HG03432 (cell line): ENCODE measurements around the gene KCNMB4.

Source experiments
- ATAC-seq: cut with Tn5 transposase; IDR thresholded peaks from one replicate; pipeline ENCODE4 v1.9.1; 2021; ENCODE audit warnings: mild to moderate bottlenecking, moderate library complexity; ENCODE audit not compliant: unreplicated experiment

The KCNMB4 gene, protein sequence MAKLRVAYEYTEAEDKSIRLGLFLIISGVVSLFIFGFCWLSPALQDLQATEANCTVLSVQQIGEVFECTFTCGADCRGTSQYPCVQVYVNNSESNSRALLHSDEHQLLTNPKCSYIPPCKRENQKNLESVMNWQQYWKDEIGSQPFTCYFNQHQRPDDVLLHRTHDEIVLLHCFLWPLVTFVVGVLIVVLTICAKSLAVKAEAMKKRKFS

DNA sequence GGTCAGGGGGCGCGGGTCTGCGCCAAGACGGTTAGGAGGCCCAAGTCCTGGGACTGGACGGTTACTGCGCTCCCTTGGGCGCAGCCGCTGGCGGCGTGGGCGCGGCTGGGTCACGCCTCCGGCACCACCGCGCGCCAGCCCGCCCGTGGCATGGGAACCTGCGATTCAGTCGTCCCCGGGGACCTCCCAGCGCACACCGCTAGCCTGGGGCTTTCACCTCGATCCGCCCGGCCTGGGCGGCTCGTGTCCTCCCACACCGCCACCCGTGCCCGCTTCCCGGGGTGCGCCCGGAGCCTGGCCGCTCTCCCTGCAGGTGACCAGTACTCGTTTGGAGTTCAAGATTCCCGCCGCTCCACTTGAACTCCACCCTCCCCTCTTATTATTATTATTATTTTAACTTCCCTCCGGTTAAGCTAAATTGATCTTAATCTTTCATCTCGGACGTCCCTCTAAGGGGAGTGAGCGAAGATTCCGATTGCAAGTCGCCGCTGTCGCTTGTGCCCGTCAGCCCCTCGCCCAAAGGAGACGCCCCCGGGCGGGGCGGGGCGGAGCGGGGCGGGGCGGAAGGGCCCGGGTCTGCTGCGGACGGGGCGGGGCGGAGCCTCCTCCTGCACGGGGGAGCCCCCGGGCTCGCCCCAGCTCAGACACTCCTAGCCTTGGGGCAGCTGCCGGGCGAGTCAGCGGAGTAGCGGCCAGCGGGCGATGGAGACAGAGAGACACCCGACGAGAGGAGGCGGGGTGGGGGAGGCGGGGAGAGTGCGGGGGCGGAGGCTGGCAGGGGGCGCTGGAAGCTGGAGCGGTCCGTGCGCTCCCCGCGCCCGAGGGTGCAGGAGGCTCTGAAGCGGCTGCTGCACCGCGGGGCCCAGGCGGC, at the start of gene KCNMB4:
Gene KCNMB4 (plus strand): TSS at position 643 of the 871 bp plus-strand sequence. CDS start 445 bp downstream, outside the sequence.
- peak; percentile 91 for ATAC-seq

DNA sequence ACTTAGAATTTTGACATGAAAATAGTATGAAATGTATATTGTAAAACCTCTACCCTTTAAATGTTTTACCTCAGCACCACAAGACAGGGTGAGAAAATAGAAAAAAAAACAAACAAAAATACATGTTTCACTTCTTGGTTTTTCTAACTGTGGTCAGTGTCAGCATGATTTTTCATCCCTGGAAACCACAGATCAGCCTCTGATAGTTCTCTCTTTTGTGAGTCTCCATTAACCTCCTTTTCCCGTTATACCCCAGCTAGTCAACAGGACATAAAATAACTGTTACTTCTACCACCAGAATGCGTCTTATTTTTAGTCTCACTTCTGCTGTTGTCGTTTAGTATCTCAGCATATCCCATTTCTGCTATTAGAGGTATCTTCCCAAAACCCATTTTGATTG, 48.3 kb upstream of the KCNMB4 start:
- ATAC-seq, result peak; percentile 95

DNA sequence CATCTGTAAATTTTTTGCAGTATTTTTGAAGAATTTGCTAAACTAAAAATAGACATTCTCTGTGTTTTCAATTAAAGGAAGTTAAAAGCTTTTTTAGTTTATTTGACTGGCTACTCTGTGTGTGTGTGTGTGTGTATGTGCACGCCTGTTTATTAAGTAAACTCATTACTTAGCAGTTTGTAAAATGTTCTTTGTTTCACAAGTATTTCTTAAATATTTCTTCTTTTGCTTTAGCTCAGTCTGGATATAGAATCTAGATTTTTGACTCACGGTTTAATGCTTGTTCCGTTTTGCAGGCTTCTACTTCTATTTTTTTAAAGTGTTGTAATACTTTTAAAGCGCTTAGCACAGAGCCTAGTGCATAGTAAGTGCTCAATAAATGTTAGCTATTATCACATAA, 46.5 kb upstream of the KCNMB4 start:
- ATAC-seq, result no peak

DNA sequence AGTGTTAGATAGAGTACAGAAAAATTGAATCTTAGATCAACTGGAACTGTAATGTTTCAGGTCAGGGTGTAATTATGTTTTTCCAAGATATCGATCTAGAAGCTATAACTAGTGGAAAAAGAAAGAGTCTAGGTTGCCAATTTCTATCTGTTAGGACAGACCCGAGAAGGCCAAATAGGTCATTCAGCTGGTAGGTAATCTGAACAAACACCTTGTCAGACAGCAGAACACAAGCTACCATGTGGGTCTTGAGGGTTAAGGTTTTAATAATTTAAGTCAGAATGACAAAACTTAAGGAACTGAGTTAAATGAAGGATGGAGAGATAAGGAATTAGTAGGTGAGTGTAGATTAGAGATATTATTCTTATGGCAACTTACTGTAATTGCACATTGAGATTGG, 44.9 kb upstream of the KCNMB4 start:
- ATAC-seq, result no peak

DNA sequence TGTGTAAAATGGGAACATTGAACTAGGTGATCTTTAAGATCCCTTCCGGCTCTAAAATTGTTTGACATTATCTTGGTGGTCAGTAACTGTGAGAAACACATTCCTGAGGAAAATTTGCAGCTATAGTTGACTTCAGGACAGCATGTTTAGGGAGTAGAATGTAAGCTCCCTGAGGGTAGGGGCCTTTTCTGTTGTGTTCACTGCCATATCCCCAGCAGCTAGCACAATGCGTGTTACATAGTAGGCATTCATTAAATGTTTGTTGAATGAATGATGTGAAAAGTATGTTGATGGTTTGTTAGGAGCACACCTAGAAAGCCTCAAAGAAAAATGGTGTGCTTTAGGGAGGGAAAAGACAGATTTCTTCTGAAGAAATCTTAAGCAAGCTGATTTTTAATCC, 38.5 kb upstream of the KCNMB4 start:
- ATAC-seq, result no peak

DNA sequence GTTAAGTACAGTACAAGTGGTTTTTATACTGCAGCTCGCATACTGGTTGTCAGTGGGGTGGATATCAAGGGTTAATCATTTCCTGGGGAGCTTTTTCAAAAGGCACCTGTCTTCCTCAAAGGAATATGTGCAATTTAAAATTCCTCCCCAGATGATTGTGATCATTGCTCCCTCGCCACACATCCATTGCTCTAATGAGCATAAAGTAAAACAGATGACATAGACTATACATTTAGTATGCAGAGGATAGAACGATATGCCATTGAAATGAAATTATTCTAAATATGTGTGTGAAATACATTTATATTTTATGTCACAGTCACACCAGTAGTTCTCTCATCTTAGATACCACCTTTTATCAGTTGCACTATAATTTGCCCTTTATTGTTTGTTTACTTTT, 36.4 kb upstream of the KCNMB4 start:
- ATAC-seq, result no peak

DNA sequence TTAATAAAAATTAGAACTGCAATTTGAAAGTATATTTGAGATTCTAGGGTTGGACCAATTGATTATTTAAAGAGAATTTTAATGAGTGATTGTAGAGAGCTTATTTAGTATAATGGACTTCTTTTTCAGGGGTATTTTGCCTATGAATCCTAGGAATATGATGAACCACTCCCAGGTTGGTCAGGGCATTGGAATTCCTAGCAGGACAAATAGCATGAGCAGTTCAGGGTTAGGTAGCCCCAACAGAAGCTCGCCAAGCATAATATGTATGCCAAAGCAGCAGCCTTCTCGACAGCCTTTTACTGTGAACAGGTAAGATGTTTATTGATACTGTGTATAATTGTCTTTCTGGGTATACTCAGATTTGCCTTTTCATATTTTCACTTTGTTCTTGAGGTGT, 35.9 kb upstream of the KCNMB4 start:
- no peak for ATAC-seq

DNA sequence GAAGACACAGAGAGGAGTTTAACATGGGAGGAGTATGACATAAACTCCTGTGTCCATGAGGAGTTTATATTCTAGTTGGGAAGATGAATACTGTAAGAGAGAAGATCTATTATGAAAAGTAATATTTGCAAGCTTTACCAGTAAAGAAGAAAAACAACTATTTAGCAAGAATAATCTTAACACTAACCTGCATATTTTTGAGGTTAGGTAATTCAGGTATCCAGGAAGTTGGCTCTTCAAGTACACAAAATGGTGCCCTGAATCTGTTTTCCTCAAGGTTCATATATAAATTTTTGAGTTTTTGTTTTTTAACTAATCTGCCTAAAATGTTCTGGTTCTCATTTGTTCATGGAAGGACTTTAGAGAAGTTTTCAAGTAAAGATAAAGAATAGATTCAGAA, 33.9 kb upstream of the KCNMB4 start:
- ATAC-seq, result no peak

DNA sequence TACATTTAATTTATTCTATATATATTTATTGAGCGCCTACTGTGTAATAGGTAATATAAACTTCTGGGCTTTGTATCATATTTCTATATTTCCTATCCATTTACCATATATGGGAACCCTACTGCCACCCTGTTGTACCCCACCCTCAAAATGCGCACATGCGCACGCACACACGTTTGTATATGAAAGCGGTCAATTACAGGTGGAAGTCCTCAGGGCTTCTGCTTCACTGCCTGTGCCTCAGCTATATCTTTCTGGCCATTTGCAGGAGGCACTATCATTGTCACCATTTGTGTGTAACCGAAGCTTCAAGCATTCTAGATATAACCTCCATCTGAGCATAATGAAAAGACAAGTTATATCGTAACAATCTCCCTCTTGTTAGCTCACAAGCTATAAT, 31.3 kb upstream of the KCNMB4 start:
- no peak for ATAC-seq

DNA sequence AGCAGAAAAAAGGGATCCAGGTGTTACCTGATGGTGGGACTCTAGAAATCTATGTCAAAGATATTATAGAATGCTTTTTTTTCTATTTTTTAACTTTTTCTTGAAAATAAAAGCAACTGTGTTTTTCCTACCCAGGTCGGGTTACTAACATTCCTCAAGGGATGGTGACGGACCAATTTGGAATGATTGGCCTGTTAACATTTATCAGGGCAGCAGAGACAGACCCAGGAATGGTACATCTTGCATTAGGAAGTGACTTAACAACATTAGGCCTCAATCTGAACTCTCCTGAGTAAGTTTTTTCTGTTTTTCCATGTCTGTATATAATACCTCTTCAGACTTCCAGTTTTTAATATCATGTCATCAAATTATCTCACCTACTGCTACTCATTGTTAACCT, 27.6 kb upstream of the KCNMB4 start:
- ATAC-seq, result no peak

DNA sequence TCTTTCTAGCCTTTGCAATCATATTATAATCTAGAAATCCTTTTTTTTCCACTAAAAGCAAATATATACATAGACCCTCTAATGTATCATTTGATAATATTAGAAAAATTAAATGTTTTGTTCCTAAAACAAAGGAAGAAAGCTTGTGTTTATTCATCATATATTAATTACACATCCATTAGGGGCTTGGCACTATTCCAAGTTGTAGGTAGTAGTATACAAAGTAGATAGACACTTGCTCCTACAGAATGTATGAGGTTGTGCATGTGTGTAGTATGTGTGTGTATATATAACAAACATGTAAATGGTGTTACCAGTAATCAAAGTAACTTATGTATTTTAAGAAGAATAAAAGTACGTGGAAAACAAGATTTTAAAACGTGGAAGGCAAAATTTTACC, 15.0 kb upstream of the KCNMB4 start:
- ATAC-seq, result no peak

DNA sequence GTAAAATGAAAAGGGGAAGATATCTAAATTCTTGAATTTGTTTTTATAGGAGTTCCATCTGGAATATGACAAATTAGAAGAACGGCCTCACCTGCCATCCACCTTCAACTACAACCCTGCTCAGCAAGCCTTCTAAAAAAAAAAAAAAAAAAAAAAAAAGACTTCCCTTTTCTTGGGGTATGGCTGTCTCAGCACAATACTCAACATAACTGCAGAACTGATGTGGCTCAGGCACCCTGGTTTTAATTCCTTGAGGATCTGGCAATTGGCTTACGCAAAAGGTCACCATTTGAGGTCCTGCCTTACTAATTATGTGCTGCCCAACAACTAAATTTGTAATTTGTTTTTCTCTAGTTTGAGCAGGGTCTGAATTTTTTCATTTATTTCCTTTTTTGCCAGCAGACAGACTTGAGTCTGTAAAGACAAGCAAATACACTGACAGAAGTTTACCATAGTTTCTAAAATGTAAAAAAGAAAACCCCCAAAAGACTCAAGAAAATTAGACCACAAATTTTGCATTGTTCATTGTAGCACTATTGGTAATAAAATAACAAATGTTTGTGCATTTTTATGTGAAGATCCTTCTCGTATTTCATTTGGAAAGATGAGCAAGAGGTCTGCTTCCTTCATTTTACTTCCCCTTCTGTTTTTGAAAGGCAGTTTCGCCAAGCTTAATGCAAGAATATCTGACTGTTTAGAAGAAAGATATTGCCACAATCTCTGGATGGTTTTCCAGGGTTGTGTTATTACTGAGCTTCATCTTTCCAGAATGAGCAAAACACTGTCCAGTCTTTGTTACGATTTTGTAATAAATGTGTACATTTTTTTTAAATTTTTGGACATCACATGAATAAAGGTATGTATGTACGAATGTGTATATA, 12.1 kb upstream of the KCNMB4 start:
- ATAC-seq, result no peak

DNA sequence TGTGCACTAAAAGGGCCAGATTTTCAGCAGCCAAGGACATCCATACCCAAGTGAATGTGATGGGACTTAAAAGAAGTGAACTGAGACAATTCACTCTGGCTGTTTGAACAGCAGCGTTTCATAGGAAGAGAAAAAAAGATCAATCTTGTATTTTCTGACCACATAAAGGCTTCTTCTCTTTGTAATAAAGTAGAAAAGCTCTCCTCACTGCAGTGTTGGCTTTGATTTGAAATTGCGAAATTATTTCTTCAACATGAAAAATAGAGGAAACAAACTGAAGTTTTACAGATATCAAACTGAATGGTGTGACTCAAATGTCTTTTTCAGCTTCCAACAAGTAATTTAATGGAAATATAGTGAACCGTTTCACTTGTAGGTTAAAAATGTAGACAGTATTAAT, 11.3 kb upstream of the KCNMB4 start:
- no peak for ATAC-seq

DNA sequence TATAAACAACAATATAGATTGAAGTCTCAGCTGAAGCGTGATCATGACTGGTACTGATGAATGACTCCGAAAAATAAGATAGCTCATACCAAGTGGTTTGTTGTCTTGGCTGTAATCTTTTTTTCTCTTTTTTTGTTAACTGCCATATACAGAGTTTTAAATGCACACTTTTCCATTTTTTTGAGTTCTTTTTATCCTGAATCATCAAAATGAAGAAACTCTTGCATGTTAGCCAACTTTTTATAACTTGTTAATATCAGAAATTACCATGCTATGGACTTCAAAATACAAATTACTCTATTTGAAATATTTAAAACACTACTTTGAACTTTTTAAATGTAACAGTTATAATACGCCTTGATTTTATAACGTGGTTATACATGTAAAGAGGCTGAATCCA, 10.1 kb upstream of the KCNMB4 start:
- no peak for ATAC-seq

DNA sequence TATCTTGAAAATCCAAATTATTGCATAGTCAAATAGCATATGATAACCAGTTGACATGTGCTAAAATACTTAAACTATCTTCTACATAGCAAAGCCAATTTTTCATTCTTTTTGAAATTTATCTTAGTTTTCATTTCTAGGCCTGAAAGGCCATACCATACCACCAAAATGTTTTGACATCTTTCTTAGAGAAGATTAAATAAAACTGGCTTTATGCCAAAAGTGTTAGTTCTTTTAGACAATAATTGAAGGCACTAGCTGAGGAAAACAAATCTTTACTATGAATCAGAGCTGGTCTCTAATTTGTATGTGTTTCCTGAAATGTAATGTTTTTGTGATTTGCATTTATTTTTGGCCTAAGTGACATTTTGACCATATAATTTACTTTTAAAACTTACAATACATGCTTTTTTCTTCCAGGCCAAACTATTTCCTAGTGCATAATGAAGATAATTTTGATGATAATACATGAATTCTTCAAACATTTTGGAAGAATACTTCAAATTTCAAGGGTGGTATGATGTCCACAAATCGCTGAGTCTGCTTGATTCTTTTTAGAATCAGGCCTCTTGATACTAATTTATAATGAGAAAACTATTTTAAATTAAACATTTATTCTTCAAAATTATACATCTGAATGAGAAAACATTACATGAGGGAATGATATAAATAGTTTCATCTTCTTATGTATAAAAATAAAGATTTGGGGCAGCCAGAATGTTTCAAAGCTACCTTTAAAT, 6.5 kb upstream of the KCNMB4 start:
- ATAC-seq, result no peak

DNA sequence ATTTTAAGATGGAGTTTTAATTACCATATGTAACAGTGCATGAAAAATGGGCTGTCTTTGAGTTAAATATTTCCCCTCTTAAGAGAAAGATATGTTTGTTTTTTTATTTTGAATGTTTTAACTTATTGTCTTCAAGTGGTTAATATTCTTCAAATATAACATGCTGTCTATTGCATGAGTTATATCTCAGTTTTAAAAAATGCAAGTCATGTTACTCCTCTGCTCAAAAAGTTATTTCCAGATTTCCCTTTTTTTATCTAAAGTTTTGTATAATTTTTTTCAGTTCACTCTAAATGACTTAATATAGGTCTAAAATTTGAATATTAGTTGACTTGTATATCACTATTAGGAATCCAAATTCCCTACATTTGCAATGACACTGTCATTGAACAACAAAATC, 5.9 kb upstream of the KCNMB4 start:
- no peak for ATAC-seq

DNA sequence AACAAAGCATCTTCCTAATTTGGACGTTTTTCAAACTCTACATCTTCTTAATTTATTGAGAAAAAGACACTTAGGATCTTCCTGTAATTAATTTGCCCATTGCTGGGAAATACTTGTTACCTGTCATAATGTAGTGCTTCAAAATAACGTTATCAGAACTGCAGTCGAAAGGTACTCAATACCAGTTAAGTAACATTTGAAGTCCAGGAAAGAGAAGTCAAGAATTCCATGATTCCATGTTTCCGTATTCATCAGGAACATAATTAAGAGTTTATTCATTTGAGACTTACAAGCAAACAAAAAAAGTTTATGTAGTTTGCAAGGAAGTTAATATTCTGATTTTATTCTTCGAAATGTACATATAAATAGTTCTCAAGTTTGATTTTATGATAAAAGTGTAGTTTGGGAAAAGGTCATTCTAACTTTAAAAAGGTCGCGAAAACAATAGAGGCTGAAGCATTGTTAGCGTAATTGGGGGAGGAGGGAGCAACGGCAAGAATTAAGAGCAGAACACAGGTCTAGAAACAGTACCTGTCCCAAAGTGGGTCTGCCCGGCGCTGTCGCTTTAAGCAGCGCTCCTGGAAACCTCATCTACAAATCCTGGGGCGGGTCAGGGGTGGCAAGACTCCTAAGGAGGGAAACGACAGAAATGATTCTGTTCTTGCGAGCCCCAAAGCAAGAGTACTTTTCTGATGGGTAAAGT, 1.2 kb upstream of the KCNMB4 start:
- ATAC-seq, result no peak

DNA sequence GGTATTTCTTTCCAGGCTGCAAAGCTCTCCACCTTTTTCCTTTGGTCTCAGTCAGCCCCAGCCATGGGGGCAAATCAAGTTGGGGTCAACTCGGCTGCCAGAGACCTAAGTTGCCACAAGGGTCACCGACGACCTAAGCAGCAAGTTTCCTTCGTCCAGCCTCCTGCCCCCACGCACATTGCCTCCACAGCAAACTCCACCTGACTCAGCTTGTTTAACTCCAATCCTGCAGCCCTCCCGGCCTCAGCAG, 767 bp upstream of the KCNMB4 start:
- no peak for ATAC-seq

DNA sequence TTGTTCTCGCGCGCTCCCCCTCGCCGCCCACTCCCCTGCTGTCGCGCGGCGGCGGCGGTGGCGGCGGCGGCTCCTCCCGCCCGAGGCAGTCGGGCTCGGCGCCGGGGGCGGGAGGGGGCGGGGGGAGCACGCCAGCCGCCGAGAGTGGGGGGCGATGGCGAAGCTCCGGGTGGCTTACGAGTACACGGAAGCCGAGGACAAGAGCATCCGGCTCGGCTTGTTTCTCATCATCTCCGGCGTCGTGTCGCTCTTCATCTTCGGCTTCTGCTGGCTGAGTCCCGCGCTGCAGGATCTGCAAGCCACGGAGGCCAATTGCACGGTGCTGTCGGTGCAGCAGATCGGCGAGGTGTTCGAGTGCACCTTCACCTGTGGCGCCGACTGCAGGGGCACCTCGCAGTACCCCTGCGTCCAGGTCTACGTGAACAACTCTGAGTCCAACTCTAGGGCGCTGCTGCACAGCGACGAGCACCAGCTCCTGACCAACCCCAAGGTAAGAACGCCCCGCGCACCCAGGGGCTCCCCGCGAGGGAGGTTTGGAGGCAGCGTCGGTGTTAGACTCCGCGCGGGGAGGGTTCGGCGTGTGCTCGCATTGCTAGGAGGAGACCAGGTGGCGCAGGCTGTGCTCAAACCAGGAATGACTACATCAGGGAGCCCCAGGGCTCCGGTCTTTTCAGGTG, 629 bp downstream of the KCNMB4 start:
- peak; percentile 48 for ATAC-seq
